ENCODE results near the gene HIP1R. TPM values are rescaled to one million over a fixed set of nuclear protein-coding genes. Genes with fewer than 3 reads are reported as not detected.

The HIP1R gene
- total RNA-seq, 1 donor from 2014 or later = 66.0 TPM

- Histone ChIP-seq H3K27me3 (no peaks in the 10 kb centered on the region), H3K9me3 (no peaks in the 10 kb centered on the region), H3K36me3 (no peaks in the 10 kb centered on the region), H3K4me1 (peaks cover 46% of the 10 kb centered on the region), H3K4me3 (no peak overlapping the region), H3K27ac (no peak overlapping the region)
- TF ChIP-seq POLR2A (IDR thresholded peaks at IDR 0.05) (no peak), CTCF (IDR thresholded peaks at IDR 0.05) (no peak), POLR2AphosphoS5 (IDR thresholded peaks at IDR 0.05; ENCODE audit: insufficient read depth in 1 of 2, low read depth in 1 of 2) (no peak)
- intact Hi-C loops (cut with DNase I) = no loop called here
- DNase-seq (ENCODE audit: extremely low spot score in 2 of 2) = no peak
Observed at GRCh38 chr12:122846622-122847515, 11.6 kb downstream of the HIP1R start.

GRCh38 chr12:122847516-122847836 lies 12.2 kb downstream of the HIP1R start:
- no peak for TF ChIP-seq POLR2AphosphoS5 (IDR thresholded peaks at IDR 0.05; ENCODE audit: insufficient read depth in 1 of 2, low read depth in 1 of 2)
- TF ChIP-seq CTCF (IDR thresholded peaks at IDR 0.05) = no peak
- TF ChIP-seq POLR2A (IDR thresholded peaks at IDR 0.05) = no peak
- no peaks in the 10 kb centered on the region for H3K9me3 ChIP-seq
- H3K4me1 ChIP-seq = peaks cover 46% of the 10 kb centered on the region
- intact Hi-C loops (cut with DNase I) = no loop called here
- no peak overlapping the region for H3K4me3 ChIP-seq
- no peak for DNase-seq (ENCODE audit: extremely low spot score in 2 of 2)
- H3K27me3 ChIP-seq = no peaks in the 10 kb centered on the region
- H3K36me3 ChIP-seq = no peaks in the 10 kb centered on the region
- no peak overlapping the region for H3K27ac ChIP-seq

- Histone ChIP-seq H3K4me1 (peaks cover 48% of the 10 kb centered on the region), H3K27ac (no peak overlapping the region), H3K27me3 (no peaks in the 10 kb centered on the region), H3K4me3 (no peak overlapping the region), H3K9me3 (no peaks in the 10 kb centered on the region), H3K36me3 (no peaks in the 10 kb centered on the region)
- intact Hi-C loops (cut with DNase I) = no loop called here
- no peak for DNase-seq (ENCODE audit: extremely low spot score in 2 of 2)
- TF ChIP-seq CTCF (IDR thresholded peaks at IDR 0.05) = no peak
- TF ChIP-seq POLR2A (IDR thresholded peaks at IDR 0.05) = no peak
- no peak for TF ChIP-seq POLR2AphosphoS5 (IDR thresholded peaks at IDR 0.05; ENCODE audit: insufficient read depth in 1 of 2, low read depth in 1 of 2)
Observed at GRCh38 chr12:122847921-122848421, 12.7 kb downstream of the HIP1R start.

- Histone ChIP-seq H3K27me3 (no peaks in the 10 kb centered on the region), H3K36me3 (no peaks in the 10 kb centered on the region), H3K4me1 (peaks cover 51% of the 10 kb centered on the region), H3K9me3 (no peaks in the 10 kb centered on the region), H3K27ac (no peak overlapping the region), H3K4me3 (no peak overlapping the region)
- DNase-seq (ENCODE audit: extremely low spot score in 2 of 2) = no peak
- TF ChIP-seq POLR2A (IDR thresholded peaks at IDR 0.05) = no peak
- TF ChIP-seq POLR2AphosphoS5 (IDR thresholded peaks at IDR 0.05; ENCODE audit: insufficient read depth in 1 of 2, low read depth in 1 of 2) = no peak
- no peak for TF ChIP-seq CTCF (IDR thresholded peaks at IDR 0.05)
- intact Hi-C loops (cut with DNase I) = no loop called here
Observed at GRCh38 chr12:122848471-122849351, 13.5 kb downstream of the HIP1R start.
